ENCODE data around the gene CACNA1E.

Gene CACNA1E

DNA sequence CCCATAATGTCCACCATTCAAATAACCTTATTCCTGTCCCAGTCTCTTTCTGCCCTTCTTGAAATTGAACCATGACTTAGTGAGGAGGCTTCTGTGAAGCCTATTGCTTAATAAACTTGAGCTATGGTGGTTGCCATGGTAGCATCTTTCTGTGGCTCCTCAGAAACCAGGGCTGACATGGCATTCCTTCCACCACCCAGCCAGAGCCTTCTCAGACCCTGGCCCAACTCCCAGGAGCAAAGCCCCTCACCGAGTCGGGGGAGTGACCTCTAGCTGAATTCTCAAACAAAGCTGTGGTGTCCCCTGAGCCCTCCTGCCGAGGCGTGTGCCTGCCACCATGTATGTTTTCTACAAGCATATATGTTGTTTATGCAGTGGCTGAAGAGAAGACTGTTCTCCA, 259.1 kb downstream of the CACNA1E start:
- FAIRE-seq (no peak), DNase-seq (ENCODE audit: insufficient read length, low spot score) (no peak)
- no peak for TF ChIP-seq POLR2AphosphoS5 (IDR thresholded peaks at IDR 0.05; ENCODE audit: low read depth, low read length)
- no peak for TF ChIP-seq POLR2A (IDR thresholded peaks at IDR 0.05; ENCODE audit: low read depth, low read length)
- no peak for TF ChIP-seq PAX5 (IDR thresholded peaks at IDR 0.05; ENCODE audit: insufficient read depth, low read length, severe bottlenecking)
- no peak for TF ChIP-seq TAF1 (IDR thresholded peaks at IDR 0.05; ENCODE audit: low read depth, low read length)
- TF ChIP-seq POU2F2 (IDR thresholded peaks at IDR 0.05; ENCODE audit: low read depth, low read length), result no peak
- no peak for TF ChIP-seq SPI1 (IDR thresholded peaks at IDR 0.05; ENCODE audit: low read depth, low read length)

- no peak for FAIRE-seq
- TF ChIP-seq TAF1 (IDR thresholded peaks at IDR 0.05; ENCODE audit: low read depth, low read length), result no peak
- TF ChIP-seq POLR2A (IDR thresholded peaks at IDR 0.05; ENCODE audit: low read depth, low read length), result no peak
- TF ChIP-seq PAX5 (IDR thresholded peaks at IDR 0.05; ENCODE audit: insufficient read depth, low read length, severe bottlenecking), result no peak
- TF ChIP-seq POU2F2 (IDR thresholded peaks at IDR 0.05; ENCODE audit: low read depth, low read length), result no peak
- no peak for TF ChIP-seq SPI1 (IDR thresholded peaks at IDR 0.05; ENCODE audit: low read depth, low read length)
- no peak for TF ChIP-seq POLR2AphosphoS5 (IDR thresholded peaks at IDR 0.05; ENCODE audit: low read depth, low read length)
- DNase-seq (ENCODE audit: insufficient read length, low spot score), result no peak
These were observed 260.6 kb downstream of the CACNA1E start for GRCh38 chr1:181743878-181744312.

DNA sequence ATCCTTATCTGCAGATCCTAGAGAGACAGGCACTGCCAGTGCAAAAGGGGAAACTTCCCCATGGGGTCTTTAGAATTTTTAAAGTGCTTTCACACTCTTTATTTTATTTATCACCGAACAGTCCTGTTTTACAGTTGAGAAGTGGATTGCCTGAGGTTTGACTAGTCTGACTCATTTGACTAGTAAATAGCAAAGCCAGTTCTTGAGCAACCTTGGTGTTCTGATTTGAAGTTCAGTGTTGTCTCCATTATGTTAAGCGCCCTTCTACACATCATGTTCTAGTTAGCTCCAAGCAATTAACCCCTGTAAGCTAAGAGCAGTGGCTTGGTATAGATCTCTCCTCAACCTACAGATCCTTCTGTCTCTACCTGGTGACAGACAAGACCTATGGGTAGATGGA, 262.9 kb downstream of the CACNA1E start:
- FAIRE-seq (no peak), DNase-seq (ENCODE audit: insufficient read length, low spot score) (no peak)
- TF ChIP-seq PAX5 (IDR thresholded peaks at IDR 0.05; ENCODE audit: insufficient read depth, low read length, severe bottlenecking) (no peak), POU2F2 (IDR thresholded peaks at IDR 0.05; ENCODE audit: low read depth, low read length) (no peak), POLR2A (IDR thresholded peaks at IDR 0.05; ENCODE audit: low read depth, low read length) (no peak), POLR2AphosphoS5 (IDR thresholded peaks at IDR 0.05; ENCODE audit: low read depth, low read length) (no peak), SPI1 (IDR thresholded peaks at IDR 0.05; ENCODE audit: low read depth, low read length) (no peak), TAF1 (IDR thresholded peaks at IDR 0.05; ENCODE audit: low read depth, low read length) (no peak)

DNA sequence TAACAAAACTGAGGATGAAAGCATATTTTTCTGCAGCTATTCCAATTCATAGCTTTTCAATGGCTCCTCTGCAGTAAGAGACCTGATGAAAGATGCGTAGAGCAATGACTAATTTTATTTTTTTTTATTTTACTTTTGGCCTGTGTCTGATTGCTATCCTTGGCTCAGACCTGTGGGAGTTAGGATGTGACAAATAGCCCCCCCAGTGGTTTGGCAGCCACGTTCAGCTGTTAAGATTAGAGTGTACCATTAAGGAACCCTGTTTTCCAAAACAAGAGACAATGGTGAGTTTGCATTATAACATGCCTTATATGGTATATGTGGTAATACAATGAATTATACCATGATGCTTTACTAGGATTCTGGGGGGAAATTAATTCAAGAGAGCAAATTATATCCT, 264.7 kb downstream of the CACNA1E start:
- FAIRE-seq (no peak), DNase-seq (ENCODE audit: insufficient read length, low spot score) (no peak)

GRCh38 chr1:181754103-181754502, 270.8 kb downstream of the CACNA1E start:
- FAIRE-seq, result no peak

More for the DNA sequence above, 264.7 kb downstream of the CACNA1E start:
- no peak for TF ChIP-seq POLR2AphosphoS5 (IDR thresholded peaks at IDR 0.05; ENCODE audit: low read depth, low read length)
- TF ChIP-seq TAF1 (IDR thresholded peaks at IDR 0.05; ENCODE audit: low read depth, low read length), result no peak
- TF ChIP-seq PAX5 (IDR thresholded peaks at IDR 0.05; ENCODE audit: insufficient read depth, low read length, severe bottlenecking), result no peak
- no peak for TF ChIP-seq POLR2A (IDR thresholded peaks at IDR 0.05; ENCODE audit: low read depth, low read length)
- TF ChIP-seq SPI1 (IDR thresholded peaks at IDR 0.05; ENCODE audit: low read depth, low read length), result no peak
- TF ChIP-seq POU2F2 (IDR thresholded peaks at IDR 0.05; ENCODE audit: low read depth, low read length), result no peak

GRCh38 chr1:181759481-181759880, 276.2 kb downstream of the CACNA1E start:
- no peak for FAIRE-seq
- no peak for TF ChIP-seq POU2F2 (IDR thresholded peaks at IDR 0.05; ENCODE audit: low read depth, low read length)
- DNase-seq (ENCODE audit: insufficient read length, low spot score), result no peak

More at GRCh38 chr1:181754103-181754502, 270.8 kb downstream of the CACNA1E start:
- DNase-seq (ENCODE audit: insufficient read length, low spot score), result no peak
- TF ChIP-seq POU2F2 (IDR thresholded peaks at IDR 0.05; ENCODE audit: low read depth, low read length) (no peak), POLR2AphosphoS5 (IDR thresholded peaks at IDR 0.05; ENCODE audit: low read depth, low read length) (no peak), POLR2A (IDR thresholded peaks at IDR 0.05; ENCODE audit: low read depth, low read length) (no peak), TAF1 (IDR thresholded peaks at IDR 0.05; ENCODE audit: low read depth, low read length) (no peak), PAX5 (IDR thresholded peaks at IDR 0.05; ENCODE audit: insufficient read depth, low read length, severe bottlenecking) (no peak), SPI1 (IDR thresholded peaks at IDR 0.05; ENCODE audit: low read depth, low read length) (no peak)

GRCh38 chr1:181763736-181764135, 280.4 kb downstream of the CACNA1E start:
- FAIRE-seq (no peak), DNase-seq (ENCODE audit: insufficient read length, low spot score) (no peak)
- no peak for TF ChIP-seq POLR2A (IDR thresholded peaks at IDR 0.05; ENCODE audit: low read depth, low read length)
- no peak for TF ChIP-seq PAX5 (IDR thresholded peaks at IDR 0.05; ENCODE audit: insufficient read depth, low read length, severe bottlenecking)
- no peak for TF ChIP-seq SPI1 (IDR thresholded peaks at IDR 0.05; ENCODE audit: low read depth, low read length)
- no peak for TF ChIP-seq TAF1 (IDR thresholded peaks at IDR 0.05; ENCODE audit: low read depth, low read length)
- no peak for TF ChIP-seq POLR2AphosphoS5 (IDR thresholded peaks at IDR 0.05; ENCODE audit: low read depth, low read length)
- no peak for TF ChIP-seq POU2F2 (IDR thresholded peaks at IDR 0.05; ENCODE audit: low read depth, low read length)

DNA sequence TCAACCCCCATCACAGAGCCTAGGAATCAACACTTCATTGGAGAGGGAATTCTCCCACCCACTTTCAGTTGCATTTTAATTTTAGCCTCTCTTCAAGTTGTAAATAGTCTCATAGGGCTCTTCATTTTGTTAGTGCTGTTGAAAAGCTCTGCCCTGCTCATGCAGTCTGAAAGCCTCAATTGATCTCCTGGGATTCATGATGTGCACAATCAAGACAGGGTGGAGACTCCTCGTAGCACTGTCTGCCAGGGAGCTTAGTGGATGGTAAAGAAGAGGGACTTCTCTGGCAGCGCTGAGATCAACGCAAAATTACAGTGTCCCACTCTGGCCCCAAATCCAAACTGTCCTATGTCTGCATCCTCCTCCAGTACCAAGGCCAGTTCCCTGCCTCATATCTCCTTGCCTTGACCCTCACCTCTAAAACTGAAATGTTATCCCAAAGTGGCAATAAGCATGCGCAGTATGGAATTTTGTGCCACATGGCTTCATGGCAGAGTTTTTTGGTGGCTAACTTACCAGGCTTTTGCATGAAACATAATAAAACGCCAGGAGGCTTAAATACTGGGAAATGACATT, 282.2 kb downstream of the CACNA1E start:
- no peak for TF ChIP-seq POU2F2 (IDR thresholded peaks at IDR 0.05; ENCODE audit: low read depth, low read length)
- no peak for TF ChIP-seq PAX5 (IDR thresholded peaks at IDR 0.05; ENCODE audit: insufficient read depth, low read length, severe bottlenecking)
- TF ChIP-seq POLR2A (IDR thresholded peaks at IDR 0.05; ENCODE audit: low read depth, low read length), result no peak
- no peak for TF ChIP-seq POLR2AphosphoS5 (IDR thresholded peaks at IDR 0.05; ENCODE audit: low read depth, low read length)
- TF ChIP-seq SPI1 (IDR thresholded peaks at IDR 0.05; ENCODE audit: low read depth, low read length), result no peak
- TF ChIP-seq TAF1 (IDR thresholded peaks at IDR 0.05; ENCODE audit: low read depth, low read length), result no peak
- no peak for DNase-seq (ENCODE audit: insufficient read length, low spot score)
- no peak for FAIRE-seq

DNA sequence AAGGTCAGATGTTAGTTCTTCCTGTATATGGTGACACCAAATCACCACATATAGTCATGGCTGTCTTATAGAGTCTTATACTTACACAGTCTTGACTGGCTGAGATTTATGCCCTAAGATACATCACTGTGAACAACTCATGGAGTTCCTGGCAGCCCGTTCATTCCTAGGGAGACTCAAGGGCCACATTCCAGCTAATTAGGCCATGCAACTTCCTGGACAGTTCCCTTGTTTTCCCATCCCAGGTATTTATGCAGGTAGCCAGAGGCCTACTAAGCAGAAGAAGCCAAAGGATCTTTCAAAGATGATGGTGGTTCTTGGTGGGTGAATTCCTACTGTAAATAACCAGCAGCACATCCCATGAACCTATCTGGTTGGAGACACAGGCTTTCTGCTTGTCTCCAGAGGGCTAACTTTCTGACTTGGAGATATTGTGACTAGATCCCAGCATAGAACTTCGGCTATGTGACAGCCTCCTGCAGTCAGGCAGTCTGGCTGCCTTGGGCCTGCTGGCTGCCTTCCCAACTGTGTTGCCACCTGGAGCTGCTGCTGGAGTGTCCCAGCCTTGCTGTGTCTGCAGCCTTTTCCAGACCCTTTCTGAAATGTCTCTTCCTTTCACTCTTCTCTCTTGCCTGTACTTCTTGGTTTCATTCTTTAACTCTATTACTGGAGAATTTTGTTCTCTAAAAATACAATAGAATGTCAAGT, 283.8 kb downstream of the CACNA1E start:
- FAIRE-seq (no peak), DNase-seq (ENCODE audit: insufficient read length, low spot score) (no peak)
- TF ChIP-seq SPI1 (IDR thresholded peaks at IDR 0.05; ENCODE audit: low read depth, low read length) (no peak), PAX5 (IDR thresholded peaks at IDR 0.05; ENCODE audit: insufficient read depth, low read length, severe bottlenecking) (no peak), POLR2A (IDR thresholded peaks at IDR 0.05; ENCODE audit: low read depth, low read length) (no peak), POLR2AphosphoS5 (IDR thresholded peaks at IDR 0.05; ENCODE audit: low read depth, low read length) (no peak), TAF1 (IDR thresholded peaks at IDR 0.05; ENCODE audit: low read depth, low read length) (no peak), POU2F2 (IDR thresholded peaks at IDR 0.05; ENCODE audit: low read depth, low read length) (no peak)
